HG03571 (cell line): Measurements from ENCODE around the gene FAM83D.

Source experiments
- ATAC-seq: cut with Tn5 transposase; IDR thresholded peaks from one replicate; pipeline ENCODE4 v1.9.1; 2021; ENCODE audit not compliant: unreplicated experiment

Gene FAM83D

GRCh38 chr20:38895098-38895949 is 30.9 kb upstream of the FAM83D start:
- no peak for ATAC-seq

- ATAC-seq: no peak
Measured at GRCh38 chr20:38896009-38896594, 30.1 kb upstream of the FAM83D start.

GRCh38 chr20:38897267-38897666 is 28.9 kb upstream of the FAM83D start:
- ATAC-seq: no peak

- no peak for ATAC-seq
Measured at GRCh38 chr20:38900606-38901005, 25.6 kb upstream of the FAM83D start.

- no peak for ATAC-seq
Measured at GRCh38 chr20:38902601-38903000, 23.6 kb upstream of the FAM83D start.

- no peak for ATAC-seq
Measured at GRCh38 chr20:38903335-38903734, 22.9 kb upstream of the FAM83D start.

GRCh38 chr20:38905375-38905774 is 20.8 kb upstream of the FAM83D start:
- no peak for ATAC-seq

- no peak for ATAC-seq
Measured at GRCh38 chr20:38907918-38908677, 18.1 kb upstream of the FAM83D start.

GRCh38 chr20:38915355-38915754 is 10.9 kb upstream of the FAM83D start:
- ATAC-seq: no peak

- no peak for ATAC-seq
Measured at GRCh38 chr20:38917657-38918056, 8.6 kb upstream of the FAM83D start.

- ATAC-seq: no peak
Measured at GRCh38 chr20:38918172-38918571, 8.0 kb upstream of the FAM83D start.

- ATAC-seq: no peak
Measured at GRCh38 chr20:38919683-38920082, 6.5 kb upstream of the FAM83D start.

GRCh38 chr20:38920411-38920810 is 5.8 kb upstream of the FAM83D start:
- ATAC-seq: no peak

- no peak for ATAC-seq
Measured at GRCh38 chr20:38920851-38921250, 5.4 kb upstream of the FAM83D start.

GRCh38 chr20:38924718-38925117 is 1.5 kb upstream of the FAM83D start:
- ATAC-seq: no peak

GRCh38 chr20:38926934-38927616 is 858 bp downstream of the FAM83D start:
- peak; percentile 8 for ATAC-seq

GRCh38 chr20:38927902-38928578 is 1.8 kb downstream of the FAM83D start:
- no peak for ATAC-seq

- no peak for ATAC-seq
Measured at GRCh38 chr20:38930242-38930569, 4.0 kb downstream of the FAM83D start.

- no peak for ATAC-seq
Measured at GRCh38 chr20:38931984-38932383, 5.8 kb downstream of the FAM83D start.

- ATAC-seq: no peak
Measured at GRCh38 chr20:38932457-38933120, 6.4 kb downstream of the FAM83D start.
